ENCODE data around the gene DENND11. TPM values are rescaled to one million over a fixed set of nuclear protein-coding genes. Genes with fewer than 3 reads are reported as not detected.

Gene DENND11
- total and polyA plus RNA-seq, 9 donors, result 6.0 to 15.7 (median 13.0) TPM

GRCh38 chr7:141688043-141688442 is 13.9 kb downstream of the DENND11 start:
- no peaks in the 10 kb centered on the region for H3K9me3 ChIP-seq
- intact Hi-C loops (cut with DNase I), result no loop called here
- peaks cover 3% of the 10 kb centered on the region for H3K4me1 ChIP-seq (ENCODE audit: insufficient read depth)
- DNase-seq, result no peak
- WGBS, 3 donors, result 90 to 96% (median 90%) methylated on average over 5 of the region's 5 CpGs
- H3K27me3 ChIP-seq, result no peaks in the 10 kb centered on the region
- no peak overlapping the region for H3K27ac ChIP-seq
- no peak for TF ChIP-seq POLR2A (IDR thresholded peaks at IDR 0.05)
- TF ChIP-seq, protein P1, sequence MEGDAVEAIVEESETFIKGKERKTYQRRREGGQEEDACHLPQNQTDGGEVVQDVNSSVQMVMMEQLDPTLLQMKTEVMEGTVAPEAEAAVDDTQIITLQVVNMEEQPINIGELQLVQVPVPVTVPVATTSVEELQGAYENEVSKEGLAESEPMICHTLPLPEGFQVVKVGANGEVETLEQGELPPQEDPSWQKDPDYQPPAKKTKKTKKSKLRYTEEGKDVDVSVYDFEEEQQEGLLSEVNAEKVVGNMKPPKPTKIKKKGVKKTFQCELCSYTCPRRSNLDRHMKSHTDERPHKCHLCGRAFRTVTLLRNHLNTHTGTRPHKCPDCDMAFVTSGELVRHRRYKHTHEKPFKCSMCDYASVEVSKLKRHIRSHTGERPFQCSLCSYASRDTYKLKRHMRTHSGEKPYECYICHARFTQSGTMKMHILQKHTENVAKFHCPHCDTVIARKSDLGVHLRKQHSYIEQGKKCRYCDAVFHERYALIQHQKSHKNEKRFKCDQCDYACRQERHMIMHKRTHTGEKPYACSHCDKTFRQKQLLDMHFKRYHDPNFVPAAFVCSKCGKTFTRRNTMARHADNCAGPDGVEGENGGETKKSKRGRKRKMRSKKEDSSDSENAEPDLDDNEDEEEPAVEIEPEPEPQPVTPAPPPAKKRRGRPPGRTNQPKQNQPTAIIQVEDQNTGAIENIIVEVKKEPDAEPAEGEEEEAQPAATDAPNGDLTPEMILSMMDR (IDR thresholded peaks at IDR 0.05), result no peak
- no peak for TF ChIP-seq EP300 (IDR thresholded peaks at IDR 0.05)
- no peak overlapping the region for H3K4me3 ChIP-seq
- H3K36me3 ChIP-seq, result no peaks in the 10 kb centered on the region

DNA sequence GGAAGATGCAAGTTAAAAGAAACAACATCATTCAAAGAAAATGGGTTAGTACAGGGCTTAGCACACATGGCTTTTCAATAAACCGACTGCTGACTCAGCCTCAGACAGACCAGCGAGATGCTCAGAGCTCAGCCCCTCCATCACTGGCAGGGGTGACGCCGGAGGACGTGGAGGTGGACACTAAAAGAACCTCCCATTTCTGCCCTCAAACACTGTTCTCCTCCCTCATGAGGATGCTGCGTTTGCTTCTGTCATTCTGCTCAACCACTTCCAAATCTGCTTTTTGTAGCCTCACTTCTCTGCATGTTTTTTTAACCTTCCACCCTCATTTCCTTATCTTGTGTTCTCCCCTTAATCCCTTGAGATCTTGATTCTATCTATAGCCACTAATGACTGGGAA is 15.3 kb downstream of the DENND11 start:
- no peaks in the 10 kb centered on the region for H3K36me3 ChIP-seq
- DNase-seq, result no peak
- no peak overlapping the region for H3K4me3 ChIP-seq
- intact Hi-C loops (cut with DNase I), result no loop called here
- no peak overlapping the region for H3K27ac ChIP-seq
- H3K4me1 ChIP-seq (ENCODE audit: insufficient read depth), result peaks cover 3% of the 10 kb centered on the region
- no peak for TF ChIP-seq POLR2A (IDR thresholded peaks at IDR 0.05)
- no peak for TF ChIP-seq EP300 (IDR thresholded peaks at IDR 0.05)
- TF ChIP-seq, protein P1 (IDR thresholded peaks at IDR 0.05), result no peak
- H3K9me3 ChIP-seq, result no peaks in the 10 kb centered on the region
- 72 to 78% (median 75%) methylated on average over 6 of the region's 6 CpGs for WGBS, 3 donors
- no peaks in the 10 kb centered on the region for H3K27me3 ChIP-seq

- Histone ChIP-seq H3K4me1 (ENCODE audit: insufficient read depth) (peaks cover 3% of the 10 kb centered on the region), H3K36me3 (no peaks in the 10 kb centered on the region), H3K4me3 (no peak overlapping the region), H3K27ac (no peak overlapping the region), H3K27me3 (no peaks in the 10 kb centered on the region), H3K9me3 (no peaks in the 10 kb centered on the region)
- no peak for DNase-seq
- TF ChIP-seq, protein P1 (IDR thresholded peaks at IDR 0.05), result no peak
- TF ChIP-seq POLR2A (IDR thresholded peaks at IDR 0.05), result no peak
- TF ChIP-seq EP300 (IDR thresholded peaks at IDR 0.05), result no peak
- WGBS, 3 donors, result 89 to 93% (median 90%) methylated on average over 3 of the region's 3 CpGs
- intact Hi-C loops (cut with DNase I), result no loop called here
These were observed 15.9 kb downstream of the DENND11 start for GRCh38 chr7:141686074-141686473.

- intact Hi-C loops (cut with DNase I), result no loop called here
- no peaks in the 10 kb centered on the region for H3K27me3 ChIP-seq
- no peaks in the 10 kb centered on the region for H3K9me3 ChIP-seq
- no peak overlapping the region for H3K27ac ChIP-seq
- H3K4me1 ChIP-seq (ENCODE audit: insufficient read depth), result peaks cover 3% of the 10 kb centered on the region
- TF ChIP-seq, protein P1 (IDR thresholded peaks at IDR 0.05), result no peak
- TF ChIP-seq POLR2A (IDR thresholded peaks at IDR 0.05) (no peak), EP300 (IDR thresholded peaks at IDR 0.05) (no peak)
- DNase-seq, result no peak
- WGBS, 3 donors, result 93 to 95% (median 94%) methylated on average over 27 of the region's 27 CpGs
- no peak overlapping the region for H3K4me3 ChIP-seq
- no peaks in the 10 kb centered on the region for H3K36me3 ChIP-seq
These were observed 16.5 kb downstream of the DENND11 start for GRCh38 chr7:141685285-141686023.
